M059J (cell line): ENCODE results near the gene EFCAB9. TPM values are rescaled to one million over a fixed set of nuclear protein-coding genes. Genes with fewer than 3 reads are reported as not detected.
"Not testable (repeated sequence)": the region's sequence is repeated elsewhere in the genome, so short reads cannot be mapped to it uniquely, and the experiment has no call there.

Experiments
- DNase-seq: peaks from one replicate; pipeline ENCODE4 v3.0.0-alpha.2; 2012; ENCODE audit warnings: low read depth
- total RNA-seq: library from RNA; depleted of rRNA; stranded (reverse); fragments of >200 nt; shearing (Covaris generic); gene quantifications from 2 replicates; pipeline ENCODE4 v1.2.3, GENCODE V29; 2014; rRNA removed

EFCAB9 gene
- total RNA-seq = not detected in 2 replicates

GRCh38 chr5:172193872-172194271 is at the start of gene EFCAB9:
EFCAB9 (plus strand) TSS chr5:172194172; CDS start chr5:172194173, 1 bp downstream.
- DNase-seq = no peak

DNA sequence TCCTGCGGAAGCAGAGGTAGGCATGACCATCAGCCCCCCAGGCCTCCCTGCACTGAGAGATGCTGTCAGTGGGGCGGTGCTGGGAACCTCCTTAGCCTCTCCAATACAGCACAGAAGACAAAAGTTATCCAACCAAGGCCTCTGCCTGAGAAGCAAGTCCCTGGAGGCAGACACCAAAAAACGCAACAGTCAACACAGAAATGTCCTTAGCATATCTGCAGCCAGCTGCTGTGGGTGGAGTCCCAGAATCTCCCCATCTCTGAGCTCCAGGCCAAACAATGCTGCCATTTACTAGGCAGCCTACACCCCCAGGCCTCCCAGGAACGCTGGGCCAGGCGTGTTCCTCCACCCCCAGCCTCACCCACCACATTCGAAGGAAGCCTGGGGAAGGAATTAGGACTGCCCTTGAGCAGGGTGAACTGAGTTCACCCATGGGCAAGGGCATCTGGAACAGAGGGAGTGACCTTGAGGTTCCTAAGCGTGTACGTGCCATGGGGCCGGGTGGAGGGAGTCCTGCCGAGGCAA is 49.6 kb upstream of the EFCAB9 start:
- DNase-seq = no peak

GRCh38 chr5:172144931-172145869 is 48.8 kb upstream of the EFCAB9 start:
- no peak for DNase-seq

DNA sequence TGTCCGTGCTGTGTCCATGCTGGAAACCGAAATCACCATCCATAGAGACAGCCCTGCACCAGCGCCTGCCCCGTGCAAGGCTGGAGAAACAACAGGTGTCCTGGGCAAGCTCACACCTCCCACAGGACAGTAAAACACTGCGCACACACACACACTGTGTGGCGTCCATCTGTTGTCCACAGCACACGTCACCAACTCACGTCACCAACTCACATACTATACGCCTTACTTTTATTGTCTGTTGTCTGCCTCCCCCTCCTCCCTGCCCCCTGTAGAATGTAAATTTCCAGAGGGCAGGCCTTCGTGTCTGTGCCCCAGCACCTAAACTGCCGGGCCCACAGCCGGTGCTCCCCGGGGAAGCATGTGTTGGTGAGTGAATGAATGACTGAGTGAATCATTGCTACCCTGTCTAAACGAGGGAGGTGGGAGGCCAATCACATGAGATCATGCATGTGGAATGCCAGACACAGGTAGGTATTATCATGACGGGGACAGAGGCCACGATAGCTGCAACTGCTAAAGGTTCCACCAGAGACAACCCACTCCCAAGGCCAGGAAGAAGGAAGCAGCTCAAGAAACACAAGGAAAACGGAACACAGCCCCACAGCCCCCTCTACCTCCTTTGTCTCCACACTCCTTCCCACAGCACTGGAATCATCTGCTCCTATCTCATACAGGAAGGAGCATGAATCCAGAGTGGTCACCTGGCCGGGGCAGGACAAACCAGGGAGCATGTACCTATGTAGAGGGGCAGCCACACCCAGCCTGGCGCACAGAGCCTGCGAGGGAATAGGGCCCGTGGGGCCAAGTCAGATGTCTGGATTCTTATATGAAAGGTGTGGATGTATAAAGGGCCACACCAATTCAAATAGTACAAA is 47.9 kb upstream of the EFCAB9 start:
- no peak for DNase-seq

GRCh38 chr5:172146748-172147092 is 47.3 kb upstream of the EFCAB9 start:
- no peak for DNase-seq

DNA sequence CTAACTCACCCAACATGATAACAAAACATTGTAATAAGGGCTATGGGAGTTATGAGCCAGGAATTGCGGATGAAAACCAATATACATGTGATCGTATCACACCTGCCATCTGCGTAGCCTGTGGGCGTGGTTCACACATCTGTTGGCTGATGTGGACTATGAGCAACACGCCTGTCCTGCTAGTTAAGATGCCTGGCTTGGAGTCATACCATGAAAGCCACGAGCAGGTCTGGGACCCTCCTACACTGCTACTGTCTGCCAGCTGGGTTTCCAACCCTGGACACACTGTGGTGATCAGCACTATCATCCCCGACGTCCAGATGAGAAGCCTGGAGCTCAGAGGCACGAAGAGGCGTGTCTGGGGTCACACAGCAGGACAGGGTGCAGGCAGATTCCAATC is 46.1 kb upstream of the EFCAB9 start:
- no peak for DNase-seq

- DNase-seq = no peak
These were observed 45.6 kb upstream of the EFCAB9 start for GRCh38 chr5:172148381-172148780.

DNA sequence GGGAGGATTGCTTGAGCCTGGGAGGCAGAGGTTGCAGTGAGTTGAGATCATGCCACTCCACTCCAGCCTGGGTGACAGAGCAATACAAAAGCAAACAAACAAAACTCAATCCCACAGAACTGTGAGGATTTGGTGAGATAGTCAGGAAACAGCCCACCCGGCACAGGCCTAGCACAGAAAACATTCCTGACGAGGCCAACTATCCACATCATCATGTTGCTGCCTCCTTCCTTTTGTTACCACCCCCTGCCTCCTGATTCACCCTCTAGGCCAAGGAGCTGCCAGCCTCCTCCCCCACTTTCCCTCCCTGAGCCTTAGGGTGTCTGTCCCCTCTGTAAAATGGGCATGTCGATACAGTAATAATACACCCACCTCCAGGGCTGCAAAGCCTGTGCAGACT is 44.9 kb upstream of the EFCAB9 start:
- peak; percentile 33 for DNase-seq

GRCh38 chr5:172149481-172149880 is 44.5 kb upstream of the EFCAB9 start:
- DNase-seq = not testable (repeated sequence)

- peak; percentile 40 for DNase-seq
These were observed 43.2 kb upstream of the EFCAB9 start for GRCh38 chr5:172150514-172151425.

GRCh38 chr5:172151661-172152210 is 42.2 kb upstream of the EFCAB9 start:
- no peak for DNase-seq

GRCh38 chr5:172153695-172154094 is 40.3 kb upstream of the EFCAB9 start:
- no peak for DNase-seq

GRCh38 chr5:172155101-172155500 is 38.9 kb upstream of the EFCAB9 start:
- DNase-seq = not testable (repeated sequence)

- no peak for DNase-seq
These were observed 37.4 kb upstream of the EFCAB9 start for GRCh38 chr5:172156541-172156994.

DNA sequence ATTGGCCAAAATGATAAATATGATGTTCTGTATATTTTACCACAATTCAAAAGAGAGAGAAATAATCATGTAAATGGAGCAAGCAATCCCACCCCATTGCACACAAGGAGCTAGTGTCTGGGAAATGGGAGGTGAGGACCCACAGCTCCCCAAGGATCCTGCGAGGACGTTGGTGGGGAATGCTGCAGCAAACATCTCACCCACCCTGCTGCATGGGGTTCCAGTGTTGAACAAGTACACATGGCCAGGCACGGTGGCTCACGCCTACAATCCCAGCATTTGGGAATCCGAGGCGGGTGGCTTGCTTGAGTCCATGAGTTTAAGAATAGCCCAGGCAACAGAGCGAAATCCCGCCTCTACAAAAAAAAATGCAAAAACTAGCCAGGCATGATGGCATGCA is 35.0 kb upstream of the EFCAB9 start:
- DNase-seq = no peak

GRCh38 chr5:172160506-172160905 is 33.5 kb upstream of the EFCAB9 start:
- DNase-seq = no peak

GRCh38 chr5:172162323-172162986 is 31.5 kb upstream of the EFCAB9 start:
- peak; percentile 28 for DNase-seq

DNA sequence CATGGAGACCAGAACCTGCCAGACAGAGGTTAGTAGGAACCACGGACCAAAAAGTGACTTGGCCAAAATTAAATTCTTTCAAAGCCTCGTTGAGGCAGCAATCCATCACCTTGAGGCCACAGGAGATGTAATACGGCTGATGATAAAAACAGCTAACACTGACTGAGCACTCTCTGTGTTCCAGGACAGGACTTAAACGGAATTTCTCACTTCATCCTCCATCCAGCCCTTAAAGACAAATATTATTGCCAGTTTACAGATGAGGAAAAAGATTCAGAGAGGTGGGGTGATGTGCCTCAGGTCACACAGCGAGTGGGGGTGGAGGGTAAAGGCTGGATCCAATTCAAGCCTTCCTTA is 31.0 kb upstream of the EFCAB9 start:
- DNase-seq = no peak

GRCh38 chr5:172163346-172163745 is 30.6 kb upstream of the EFCAB9 start:
- DNase-seq = peak; percentile 19

DNA sequence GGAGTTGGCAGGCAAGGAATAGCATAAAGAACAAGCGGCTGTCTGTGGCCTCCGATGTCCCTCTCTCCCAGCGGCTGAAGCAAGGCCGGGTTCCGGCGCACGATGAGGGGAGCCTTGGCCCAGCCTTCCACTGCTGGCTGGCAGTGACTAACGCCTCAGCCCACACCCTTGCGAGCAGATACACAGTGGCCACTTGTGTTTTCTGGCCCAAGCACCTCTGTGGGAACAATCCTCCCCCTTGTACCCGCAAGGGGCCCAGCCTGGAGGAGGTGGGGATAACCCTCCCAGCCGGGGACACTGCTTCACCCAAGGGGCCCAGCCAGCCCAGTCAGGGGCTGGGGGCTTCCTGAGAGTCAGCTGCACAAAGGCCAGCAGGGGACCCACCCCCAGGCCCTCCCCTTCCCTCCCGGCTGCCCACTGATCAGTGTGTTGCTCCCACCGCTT is 29.2 kb upstream of the EFCAB9 start:
- DNase-seq = no peak
